ENCODE data around the gene GLDC.
"Not testable (repeated sequence)": the region's sequence is repeated elsewhere in the genome, so short reads cannot be mapped to it uniquely, and the experiment has no call there.

Gene GLDC

GRCh38 chr9:6660512-6660911, 15.0 kb upstream of the GLDC start:
- no peak for DNase-seq

GRCh38 chr9:6658628-6659353, 13.3 kb upstream of the GLDC start:
- no peak for DNase-seq

GRCh38 chr9:6656614-6657300, 11.2 kb upstream of the GLDC start:
- no peak for DNase-seq

- no peak for DNase-seq
Measured at GRCh38 chr9:6655036-6655435, 9.5 kb upstream of the GLDC start.

GRCh38 chr9:6646293-6646636, 736 bp upstream of the GLDC start:
- no peak for DNase-seq

DNA sequence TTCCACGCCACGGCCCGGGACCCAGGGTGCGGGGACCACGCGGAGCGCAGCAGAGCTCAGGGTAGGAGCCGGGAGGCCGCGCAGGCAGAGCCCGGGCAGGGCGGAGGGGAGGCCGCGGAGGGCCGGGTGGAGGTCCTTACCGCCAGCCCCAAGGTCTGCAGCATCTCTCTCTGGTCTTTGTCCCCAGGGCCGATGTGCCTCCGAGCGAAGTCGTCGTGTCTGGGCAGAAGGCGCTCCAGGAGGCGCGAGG, 499 bp downstream of the GLDC start:
- not testable (repeated sequence) for DNase-seq

DNA sequence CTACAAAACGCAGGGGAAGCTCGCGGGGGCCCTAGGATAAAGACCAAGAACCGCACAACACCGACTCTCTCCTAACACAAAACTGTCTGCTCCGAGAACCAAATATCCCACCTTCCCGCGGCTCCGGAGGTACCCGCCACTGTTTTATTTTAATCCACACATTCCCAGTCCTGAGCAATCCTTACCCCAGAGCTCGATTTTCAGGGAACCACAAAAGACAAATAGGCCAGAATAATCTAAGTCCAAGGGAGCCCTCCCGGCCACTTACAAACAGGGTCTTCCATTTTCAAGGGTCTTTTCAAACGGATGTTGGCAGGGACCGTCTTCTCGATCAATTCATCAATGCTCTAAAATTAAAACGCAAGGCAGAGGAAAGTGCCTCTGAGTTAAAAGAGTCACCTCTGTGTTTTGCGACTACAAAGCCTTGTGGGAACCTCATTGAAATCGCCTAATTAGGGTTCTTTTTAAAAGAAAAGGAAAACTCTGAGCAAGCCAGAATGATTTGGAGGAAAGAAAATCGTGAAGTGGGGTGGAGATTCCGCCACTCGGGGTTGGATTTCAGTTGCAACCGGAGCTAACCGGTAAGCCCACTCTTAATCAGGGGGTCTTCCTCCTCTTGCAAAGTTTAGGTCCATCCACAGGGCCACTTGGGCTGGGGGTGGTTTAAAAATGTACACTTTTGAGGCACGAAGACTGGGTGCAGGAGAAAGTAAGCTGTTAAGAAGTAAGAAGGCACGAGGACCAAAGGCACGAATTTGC, 1.0 kb downstream of the GLDC start:
- no peak for DNase-seq

DNA sequence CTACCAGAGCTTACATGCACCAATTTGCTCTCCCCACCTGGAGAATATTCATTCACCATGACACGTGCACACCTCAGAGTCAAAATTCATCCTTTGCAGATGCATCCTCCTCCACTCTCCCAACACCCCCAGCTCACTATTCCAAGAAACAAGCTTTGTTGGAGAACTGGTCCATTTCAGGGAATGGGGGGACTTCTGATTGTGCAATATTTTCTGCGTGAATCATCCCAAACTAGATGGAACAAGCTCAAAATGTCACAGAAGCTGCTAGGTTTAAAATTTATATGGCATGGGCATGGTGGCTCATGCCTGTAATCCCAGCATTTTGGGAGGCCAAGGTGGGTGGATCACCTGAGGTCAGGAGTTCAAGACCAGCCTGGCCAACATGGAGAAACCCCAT, 3.6 kb downstream of the GLDC start:
- DNase-seq: no peak

GRCh38 chr9:6641561-6641960, 4.0 kb downstream of the GLDC start:
- no peak for DNase-seq

- no peak for DNase-seq
Measured at GRCh38 chr9:6641056-6641455, 4.5 kb downstream of the GLDC start.

GRCh38 chr9:6640268-6641051, 5.1 kb downstream of the GLDC start:
- no peak for DNase-seq

- DNase-seq: no peak
Measured at GRCh38 chr9:6639622-6640021, 5.9 kb downstream of the GLDC start.

DNA sequence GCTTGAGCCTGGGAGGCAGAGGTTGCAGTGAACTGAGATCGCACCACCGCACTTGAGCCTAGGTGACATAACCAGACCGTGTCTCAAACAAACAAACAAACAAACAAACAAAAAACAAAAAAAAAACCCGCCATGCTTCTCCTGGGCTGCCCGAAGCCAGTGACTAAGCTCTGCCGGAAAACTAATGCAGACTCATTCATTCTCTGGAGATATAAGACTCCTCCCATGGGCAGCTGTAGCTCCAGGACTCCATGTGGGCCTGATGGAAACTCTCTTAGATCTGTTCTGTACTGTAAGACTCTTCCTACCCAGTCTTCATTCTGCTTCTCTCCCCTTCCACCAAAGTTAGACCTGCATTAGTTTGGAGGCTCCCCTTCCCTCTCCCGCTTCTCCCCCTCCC, 11.1 kb downstream of the GLDC start:
- DNase-seq: no peak

DNA sequence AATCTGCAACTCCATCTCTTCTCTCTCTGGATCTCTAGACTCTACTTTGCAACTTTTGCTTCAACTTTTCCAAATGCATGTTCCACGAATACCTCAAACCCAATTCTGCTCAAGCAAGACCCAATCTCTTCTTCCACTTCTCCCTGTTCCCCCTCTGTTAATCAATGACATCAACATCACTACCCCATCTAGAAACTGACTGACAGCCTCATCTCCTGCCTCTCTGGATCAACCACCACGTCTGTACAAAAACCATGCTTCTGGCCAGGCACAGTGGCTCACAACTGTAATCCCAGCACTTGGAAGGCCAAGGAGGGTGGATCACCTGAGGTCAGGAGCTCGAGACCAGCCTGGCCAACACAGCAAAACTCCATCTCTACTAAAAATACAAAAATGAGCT, 12.2 kb downstream of the GLDC start:
- no peak for DNase-seq

DNA sequence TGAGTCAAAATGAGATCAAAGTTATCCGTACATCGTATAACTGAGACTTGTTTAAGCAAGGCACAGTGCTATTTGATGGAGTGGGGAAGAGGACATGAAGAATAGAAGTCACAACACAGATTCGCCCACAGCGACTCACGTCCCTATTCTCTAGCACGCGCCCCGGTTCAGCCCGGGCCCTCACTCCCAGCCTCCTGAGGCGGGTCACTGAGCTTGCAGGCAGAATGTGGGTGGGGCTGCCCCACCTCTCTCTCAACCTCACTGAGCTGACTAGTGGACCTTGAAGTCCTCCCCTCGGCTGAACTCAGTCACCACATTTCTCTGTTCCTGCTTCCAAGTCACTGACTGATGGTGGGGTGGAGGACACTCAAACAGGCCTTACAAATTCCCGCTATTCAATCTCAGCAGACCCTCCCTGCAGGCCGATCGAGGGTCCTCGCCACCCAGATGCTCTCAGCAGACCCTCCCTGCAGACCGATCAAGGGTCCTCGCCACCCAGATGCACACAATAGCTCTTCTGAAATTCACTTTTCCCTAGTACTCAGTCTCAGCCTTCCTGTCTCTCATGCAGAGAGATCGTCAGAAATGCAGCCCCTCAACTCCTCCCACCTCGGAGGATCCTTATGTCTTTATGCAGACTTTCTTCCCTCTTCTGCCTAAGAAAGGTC, 12.9 kb downstream of the GLDC start:
- DNase-seq: no peak

DNA sequence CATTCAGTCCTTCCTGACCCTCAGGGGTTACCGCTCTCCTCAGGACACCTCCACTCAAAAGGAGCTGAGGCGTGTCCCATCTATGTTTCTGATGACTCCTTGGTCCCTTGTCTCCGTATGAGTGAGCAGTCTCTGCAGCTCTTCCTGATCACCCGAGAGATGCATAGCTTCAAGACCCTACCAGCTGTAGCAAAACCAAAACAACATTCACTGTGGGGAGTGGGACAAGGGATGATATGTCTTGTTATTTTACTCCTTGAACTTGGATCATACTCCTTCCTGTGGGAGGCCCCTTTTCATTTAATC, 14.4 kb downstream of the GLDC start:
- no peak for DNase-seq

GRCh38 chr9:6630502-6631206, 14.9 kb downstream of the GLDC start:
- no peak for DNase-seq

DNA sequence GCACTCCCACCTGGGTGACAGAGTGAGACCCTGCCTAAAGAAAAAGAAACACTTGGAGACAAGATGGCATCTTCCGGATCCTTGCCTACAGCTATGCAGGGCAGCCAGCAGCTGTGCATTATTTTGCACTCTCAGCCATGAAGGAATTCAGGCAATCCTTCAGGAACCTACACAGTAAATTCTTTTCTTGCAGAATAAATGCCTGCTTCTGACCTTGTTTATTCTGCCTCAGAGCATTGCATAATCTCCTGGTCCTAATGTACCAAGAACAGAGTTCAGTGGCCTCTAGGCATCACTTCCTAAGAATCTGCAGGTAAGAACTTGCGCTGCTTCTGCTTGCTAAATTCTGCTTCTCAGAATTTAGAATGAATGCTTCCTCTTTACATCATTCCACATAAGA, 16.8 kb downstream of the GLDC start:
- DNase-seq: no peak

- DNase-seq: no peak
Measured at GRCh38 chr9:6625363-6625762, 20.2 kb downstream of the GLDC start.

DNA sequence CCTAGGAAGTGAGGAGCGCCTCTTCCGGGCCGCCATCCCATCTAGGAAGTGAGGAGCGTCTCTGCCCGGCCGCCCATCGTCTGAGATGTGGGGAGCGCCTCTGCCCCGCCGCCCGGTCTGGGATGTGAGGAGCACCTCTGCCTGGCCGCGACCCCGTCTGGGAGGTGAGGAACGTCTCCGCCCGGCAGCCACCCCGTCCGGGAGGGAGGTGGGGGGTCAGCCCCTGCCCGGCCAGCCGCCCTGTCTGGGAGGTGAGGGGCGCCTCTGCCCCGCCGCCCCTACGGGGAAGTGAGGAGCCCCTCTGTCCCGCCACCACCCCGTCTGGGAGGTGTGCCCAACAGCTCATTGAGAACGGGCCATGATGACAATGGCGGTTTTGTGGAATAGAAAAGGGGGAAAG, 22.7 kb downstream of the GLDC start:
- DNase-seq: not testable (repeated sequence)

DNA sequence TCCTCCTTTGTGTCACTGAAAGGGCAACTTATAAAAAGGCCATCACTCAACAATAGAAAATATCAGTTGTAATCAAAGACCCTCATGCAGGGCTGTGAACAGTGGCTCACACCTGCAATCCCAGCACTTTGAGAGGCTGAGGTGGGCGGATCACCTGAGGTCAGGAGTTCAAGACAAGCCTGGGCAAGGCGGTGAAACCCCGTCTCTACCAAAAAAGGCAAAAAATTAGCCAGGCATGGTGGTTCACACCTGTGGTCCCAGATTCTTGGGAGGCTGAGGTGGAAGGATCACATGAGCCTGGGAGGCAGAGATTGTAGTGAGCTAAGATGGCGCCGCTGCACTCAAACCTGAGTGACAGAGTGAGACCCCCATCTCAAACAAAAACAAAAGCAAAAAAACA, 24.7 kb downstream of the GLDC start:
- no peak for DNase-seq

DNA sequence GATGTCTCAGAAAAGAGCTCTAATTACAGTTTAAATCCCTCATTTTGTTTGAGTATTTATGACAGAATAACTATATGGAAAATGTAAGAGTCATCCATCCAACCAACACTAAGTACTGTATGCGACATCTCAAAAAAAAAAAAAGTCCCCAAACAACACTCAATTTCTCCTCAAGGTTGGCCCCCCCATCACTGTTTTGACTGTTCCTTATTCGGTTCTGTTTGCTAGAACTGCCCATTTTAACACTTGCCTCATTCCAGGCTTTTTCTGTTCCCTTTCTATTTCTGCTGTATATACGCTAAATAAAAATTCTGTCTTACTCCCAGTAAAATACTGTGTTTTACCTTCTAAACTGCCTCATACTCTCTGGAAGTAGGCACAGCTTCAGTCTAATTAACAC, 25.2 kb downstream of the GLDC start:
- DNase-seq: no peak

GRCh38 chr9:6619909-6620308, 25.6 kb downstream of the GLDC start:
- DNase-seq: no peak
